ENCODE data around the gene SEC31B.

SEC31B gene

GRCh38 chr10:100519311-100520051 lies at the start of gene SEC31B:
Gene SEC31B (minus strand): TSS chr10:100519861. CDS start chr10:100516952, 2,909 bp downstream.
- no peak for DNase-seq

GRCh38 chr10:100568912-100569311 lies 49.3 kb upstream of the SEC31B start:
- no peak for DNase-seq

GRCh38 chr10:100567826-100568225 lies 48.2 kb upstream of the SEC31B start:
- no peak for DNase-seq

GRCh38 chr10:100567249-100567648 lies 47.6 kb upstream of the SEC31B start:
- DNase-seq, result no peak

- DNase-seq, result no peak
Measured at GRCh38 chr10:100566561-100566960, 46.9 kb upstream of the SEC31B start.

- DNase-seq, result no peak
Measured at GRCh38 chr10:100565206-100565985, 45.7 kb upstream of the SEC31B start.

- DNase-seq, result peak; percentile 8
Measured at GRCh38 chr10:100562008-100562672, 42.5 kb upstream of the SEC31B start.

- no peak for DNase-seq
Measured at GRCh38 chr10:100561005-100561404, 41.3 kb upstream of the SEC31B start.

GRCh38 chr10:100560248-100560647 lies 40.6 kb upstream of the SEC31B start:
- no peak for DNase-seq

GRCh38 chr10:100554902-100555301 lies 35.2 kb upstream of the SEC31B start:
- no peak for DNase-seq

- no peak for DNase-seq
Measured at GRCh38 chr10:100553929-100554328, 34.3 kb upstream of the SEC31B start.

GRCh38 chr10:100551738-100552137 lies 32.1 kb upstream of the SEC31B start:
- no peak for DNase-seq

- DNase-seq, result no peak
Measured at GRCh38 chr10:100551196-100551595, 31.5 kb upstream of the SEC31B start.

- no peak for DNase-seq
Measured at GRCh38 chr10:100544950-100545349, 25.3 kb upstream of the SEC31B start.

GRCh38 chr10:100537475-100537874 lies 17.8 kb upstream of the SEC31B start:
- DNase-seq, result no peak

- DNase-seq, result peak; percentile 90
Measured at GRCh38 chr10:100535715-100536353, 16.2 kb upstream of the SEC31B start, which contains the start of gene HIF1AN. Gene HIF1AN (plus strand): TSS chr10:100535943. CDS start chr10:100535959, 16 bp downstream.

GRCh38 chr10:100535338-100535714 lies 15.7 kb upstream of the SEC31B start:
- DNase-seq, result no peak

GRCh38 chr10:100534726-100535125 lies 15.1 kb upstream of the SEC31B start:
- DNase-seq, result no peak

GRCh38 chr10:100531761-100532160 lies 12.1 kb upstream of the SEC31B start:
- DNase-seq, result no peak

- peak; percentile 60 for DNase-seq
Measured at GRCh38 chr10:100529475-100530298, 10.0 kb upstream of the SEC31B start, which contains the start of gene NDUFB8. Gene NDUFB8 (minus strand): TSS chr10:100529871. CDS start chr10:100529851, 20 bp downstream.

- no peak for DNase-seq
Measured at GRCh38 chr10:100528921-100529474, 9.3 kb upstream of the SEC31B start.
